Measurements from ENCODE around the gene MFSD12. TPM values are rescaled to one million over a fixed set of nuclear protein-coding genes. Genes with fewer than 3 reads are reported as not detected.
A peak's percentile ranks its signal among the peaks of the same experiment; 100 is the strongest.
"Not testable (repeated sequence)": the region's sequence is repeated elsewhere in the genome, so short reads cannot be mapped to it uniquely, and the experiment has no call there.

MFSD12 gene
- total RNA-seq, 1 donor from 2014 or later = 23.7 TPM

DNA sequence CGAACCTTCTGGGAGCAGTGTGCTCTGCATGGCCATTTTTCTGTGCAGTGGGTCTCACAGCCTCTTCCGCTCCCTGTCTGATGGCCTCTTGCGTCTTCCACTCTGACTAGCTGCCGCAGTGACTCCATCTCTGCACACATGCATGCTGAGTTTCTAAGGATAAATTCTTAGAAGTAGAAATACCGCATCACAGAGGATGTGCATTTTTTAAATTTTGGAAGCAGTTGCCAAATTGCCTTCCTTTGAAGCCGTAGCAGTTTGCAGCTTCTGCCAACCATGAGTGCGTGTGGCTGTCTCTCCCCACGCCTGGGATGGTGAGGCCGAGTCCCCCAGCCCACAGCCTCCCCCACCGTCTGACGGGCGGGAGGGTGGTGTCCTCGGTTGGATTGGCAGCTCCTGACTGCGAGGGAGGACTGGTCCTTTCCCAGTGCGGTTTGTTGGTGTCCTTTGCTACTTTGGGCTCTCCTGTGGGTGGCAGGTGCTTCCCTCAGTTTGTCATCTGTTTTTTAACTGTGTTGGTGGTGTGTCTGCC, 41.4 kb downstream of the MFSD12 start:
- ATAC-seq (no peak), DNase-seq (ENCODE audit: missing footprints) (no peak)
- intact Hi-C loops (cut with DNase I) = no loop called here

DNA sequence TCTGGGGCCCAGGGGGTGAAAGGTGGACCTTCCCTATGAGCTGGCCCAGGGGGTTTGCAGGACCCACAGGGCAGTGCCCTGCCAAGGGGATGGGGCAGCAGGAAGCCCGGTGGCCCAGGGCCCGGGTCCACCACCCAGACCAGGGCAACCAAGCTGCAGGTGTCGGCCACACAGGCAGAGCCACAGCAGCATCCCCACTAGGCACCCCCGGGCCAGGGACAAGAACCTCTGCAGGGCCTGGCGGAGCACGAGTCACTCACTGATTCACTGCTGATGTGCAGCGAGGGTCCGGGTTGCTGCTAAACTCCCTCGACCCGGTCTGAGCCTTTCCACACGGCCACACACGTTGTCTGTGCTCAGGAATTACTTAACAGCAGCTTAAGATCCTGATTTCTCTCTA, 42.5 kb downstream of the MFSD12 start:
- ATAC-seq = no peak
- no peak for DNase-seq (ENCODE audit: missing footprints)
- intact Hi-C loops (cut with DNase I) = no loop called here

- DNase-seq (ENCODE audit: missing footprints) (no peak), ATAC-seq (peak; percentile 49)
- intact Hi-C loops (cut with DNase I) = no loop called here
These were observed 43.9 kb downstream of the MFSD12 start for GRCh38 chr19:3513229-3514140.

- ATAC-seq (no peak), DNase-seq (ENCODE audit: missing footprints) (no peak)
- intact Hi-C loops (cut with DNase I) = no loop called here
These were observed 44.7 kb downstream of the MFSD12 start for GRCh38 chr19:3512562-3513228.

- DNase-seq (ENCODE audit: missing footprints) (no peak), ATAC-seq (no peak)
- intact Hi-C loops (cut with DNase I) = no loop called here
These were observed 45.7 kb downstream of the MFSD12 start for GRCh38 chr19:3511506-3512251.

DNA sequence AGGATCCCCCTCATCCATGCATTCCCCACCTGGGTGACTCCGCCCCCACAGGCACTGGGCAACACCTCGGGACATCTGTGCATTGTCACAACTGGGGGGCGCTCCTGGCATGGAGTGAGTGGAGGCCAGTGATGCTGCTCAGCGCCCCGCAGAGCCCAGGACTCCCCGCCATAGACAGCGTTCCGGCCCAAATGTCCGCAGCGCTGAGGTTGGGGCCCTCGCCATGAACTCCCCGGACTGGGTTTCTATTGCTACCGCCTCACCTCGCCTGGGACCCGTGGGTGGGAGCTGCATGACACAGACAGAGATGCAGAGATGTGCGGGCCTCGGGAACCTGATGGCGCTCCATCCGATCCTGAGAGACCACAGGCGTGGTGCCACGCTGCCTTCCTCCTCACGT, 46.7 kb downstream of the MFSD12 start:
- intact Hi-C loops (cut with DNase I) = no loop called here
- DNase-seq (ENCODE audit: missing footprints) = no peak
- no peak for ATAC-seq

DNA sequence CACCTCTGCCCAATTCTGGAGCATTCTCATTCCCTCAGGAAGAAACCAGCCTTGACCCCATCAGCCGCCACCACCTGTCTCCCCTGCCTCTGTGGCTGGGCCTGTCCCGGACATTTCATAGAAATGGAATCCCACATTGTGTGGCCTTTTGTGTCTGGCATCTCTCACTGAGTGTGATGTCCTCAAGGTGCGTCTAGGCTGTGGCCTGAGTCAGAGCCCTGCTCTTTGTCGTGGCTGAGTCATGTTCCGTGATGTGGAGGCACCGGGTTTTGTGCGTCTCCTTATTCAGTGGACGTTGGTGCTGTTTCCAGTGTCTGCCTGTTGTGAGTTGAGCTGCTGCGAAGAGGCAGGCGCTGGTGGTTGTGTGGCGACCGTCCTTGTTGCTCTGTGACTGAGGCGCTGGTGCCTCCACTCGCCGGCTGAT, 47.8 kb downstream of the MFSD12 start:
- intact Hi-C loops (cut with DNase I) = loop anchor here (5.0 kb wide), 1 partner anchor 108 kb away; no protein-coding TSS in a partner anchor
- no peak for ATAC-seq
- DNase-seq (ENCODE audit: missing footprints) = no peak

- ATAC-seq (no peak), DNase-seq (ENCODE audit: missing footprints) (no peak)
- intact Hi-C loops (cut with DNase I) = loop anchor here (5.0 kb wide), 1 partner anchor 108 kb away; no protein-coding TSS in a partner anchor
These were observed 48.4 kb downstream of the MFSD12 start for GRCh38 chr19:3508771-3509535.

- not testable (repeated sequence) for DNase-seq (ENCODE audit: missing footprints); ATAC-seq
- intact Hi-C loops (cut with DNase I) = loop anchor here (5.0 kb wide), 1 partner anchor 109 kb away; no protein-coding TSS in a partner anchor
These were observed 49.2 kb downstream of the MFSD12 start for GRCh38 chr19:3508121-3508661.

GRCh38 chr19:3507371-3508120, 49.8 kb downstream of the MFSD12 start:
- no peak for DNase-seq (ENCODE audit: missing footprints)
- ATAC-seq = no peak
- intact Hi-C loops (cut with DNase I) = loop anchor here (2.0 to 5.0 kb wide), 2 partner anchors 65 to 110 kb away; partner anchors contain the start of gene HMG20B

- DNase-seq (ENCODE audit: missing footprints) (peak; percentile 79), ATAC-seq (no peak)
- intact Hi-C loops (cut with DNase I) = loop anchor here (2.0 to 5.0 kb wide), 2 partner anchors 66 to 111 kb away; partner anchors contain the start of gene HMG20B
These were observed 50.7 kb downstream of the MFSD12 start for GRCh38 chr19:3506384-3507340.

DNA sequence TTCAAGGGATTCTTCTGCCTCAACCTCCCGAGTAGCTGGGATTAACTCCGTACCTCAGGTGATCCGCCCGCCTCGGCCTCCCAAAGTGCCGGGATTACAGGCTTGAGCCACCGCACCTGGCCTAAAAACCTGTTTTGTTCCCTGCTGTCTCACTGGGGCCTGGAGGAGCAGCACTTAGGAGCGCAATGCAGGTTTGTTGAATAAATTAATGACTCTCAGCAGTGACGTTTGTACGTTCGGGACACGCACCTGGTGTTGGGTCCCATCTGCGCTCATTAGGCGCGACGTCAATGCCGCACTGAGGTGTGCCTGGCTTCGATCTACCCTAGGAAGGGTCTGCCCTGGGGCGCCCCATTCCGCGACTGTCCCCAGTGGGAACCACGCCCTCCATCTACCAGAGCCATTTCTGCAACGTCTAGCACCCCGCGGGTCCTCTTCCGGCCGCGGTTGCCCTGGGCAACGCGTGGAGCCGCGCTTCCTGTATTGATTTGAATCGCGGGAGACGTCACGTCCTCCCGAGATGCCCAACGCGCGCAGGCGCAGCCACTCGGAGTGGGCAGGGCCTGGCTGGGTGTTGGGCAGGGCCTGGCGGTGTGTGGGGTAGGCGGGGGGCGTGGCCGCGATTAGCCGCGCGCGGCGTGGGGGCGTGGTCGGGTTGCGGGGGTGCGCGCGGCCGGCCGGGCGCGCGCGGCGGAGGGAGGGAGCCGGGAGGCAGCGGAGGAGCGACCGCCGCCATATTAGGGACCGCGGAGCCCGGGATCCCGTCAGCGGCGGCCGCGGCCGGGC, 51.6 kb downstream of the MFSD12 start, which contains the start of gene FZR1:
FZR1 (plus strand) TSS at position 714 of the 786 bp plus-strand sequence. CDS start 16,679 bp downstream, outside the sequence.
- ATAC-seq (peak; percentile 98), DNase-seq (ENCODE audit: missing footprints) (peak; percentile 99)
- intact Hi-C loops (cut with DNase I) = loop anchor here (2.0 to 5.0 kb wide), 2 partner anchors 67 to 112 kb away; partner anchors contain the start of gene HMG20B

DNA sequence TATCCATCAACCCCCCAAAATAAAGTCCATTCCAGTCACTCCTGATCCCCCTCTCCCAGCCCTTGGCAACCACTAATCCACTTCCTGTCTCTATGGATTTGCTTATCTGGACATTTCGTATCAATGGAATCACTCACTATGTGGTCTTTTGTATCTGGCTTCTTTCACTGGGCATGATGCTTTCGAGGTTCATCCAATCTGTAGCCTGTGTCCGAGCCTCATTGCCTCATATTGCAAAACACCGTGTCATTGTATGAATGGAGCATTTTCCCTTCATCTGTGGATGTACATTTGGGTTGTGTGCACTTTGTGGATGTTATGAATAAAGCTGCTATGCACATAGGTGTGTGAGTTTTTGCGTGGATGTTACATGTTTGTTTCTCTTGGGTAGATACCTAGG, 52.7 kb downstream of the MFSD12 start:
- intact Hi-C loops (cut with DNase I) = loop anchor here (5.0 kb wide), 1 partner anchor 113 kb away; no protein-coding TSS in a partner anchor
- DNase-seq (ENCODE audit: missing footprints) = no peak
- ATAC-seq = no peak

DNA sequence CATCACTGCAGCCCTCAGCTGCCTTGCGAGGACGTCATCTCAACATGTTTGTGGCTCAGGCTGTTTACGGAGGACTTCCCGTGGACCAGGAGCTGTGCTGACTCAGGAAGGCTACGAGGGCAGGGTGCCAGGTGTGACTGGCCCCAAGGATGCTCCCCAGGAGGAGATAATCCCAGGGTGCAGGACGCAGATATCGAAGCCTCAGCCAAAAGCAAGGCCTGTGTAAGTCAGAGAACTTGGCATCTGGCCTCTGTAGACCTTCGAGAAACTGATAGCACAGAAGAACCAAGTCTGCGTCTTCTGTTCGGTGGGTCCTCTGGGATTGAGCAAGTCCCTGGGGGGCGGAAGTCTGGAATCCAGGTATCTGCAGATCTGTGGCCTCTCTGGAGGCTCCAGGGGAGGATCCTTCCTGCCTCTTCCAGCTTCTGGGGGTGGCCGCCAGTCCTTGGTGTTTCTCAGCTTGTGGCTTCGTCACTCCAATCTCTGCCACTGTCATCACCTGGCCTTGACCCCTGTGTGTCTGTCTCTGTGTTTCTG, 54.3 kb downstream of the MFSD12 start:
- ATAC-seq (no peak), DNase-seq (ENCODE audit: missing footprints) (no peak)
- intact Hi-C loops (cut with DNase I) = no loop called here

DNA sequence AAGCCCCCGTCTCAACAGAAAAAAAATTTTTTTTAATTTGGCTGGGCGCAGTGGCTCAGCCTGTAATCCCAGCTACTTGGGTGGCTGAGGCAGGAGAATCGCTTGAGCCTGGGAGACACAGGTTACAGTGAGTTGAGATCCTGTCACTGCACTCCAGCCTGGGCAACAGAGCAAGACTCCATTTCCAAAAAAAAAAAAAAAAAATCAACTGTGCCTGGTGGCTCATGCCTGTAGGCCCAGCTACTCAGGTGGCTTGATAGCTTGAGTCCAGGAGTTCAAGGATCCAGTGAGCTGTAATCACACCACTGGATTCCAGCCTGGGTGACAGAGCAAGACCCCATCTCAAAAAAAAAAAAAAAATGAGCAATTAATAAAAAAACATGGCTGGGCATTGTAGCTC, 55.6 kb downstream of the MFSD12 start:
- ATAC-seq = no peak
- DNase-seq (ENCODE audit: missing footprints) = no peak
- intact Hi-C loops (cut with DNase I) = no loop called here

All from Right ventricle myocardium inferior (tissue), 1 donor.